Hippocampal formation (tissue), 2 donors: Measurements from ENCODE around the gene RNF32.
"Not testable (repeated sequence)": the region's sequence is repeated elsewhere in the genome, so short reads cannot be mapped to it uniquely, and the experiment has no call there.

ENCODE experiments used
- DNase-seq, 2 donors: peaks; one replicate each; lab custom pipeline; 2025; lab: John Stamatoyannopoulos, UW

RNF32 gene

DNA sequence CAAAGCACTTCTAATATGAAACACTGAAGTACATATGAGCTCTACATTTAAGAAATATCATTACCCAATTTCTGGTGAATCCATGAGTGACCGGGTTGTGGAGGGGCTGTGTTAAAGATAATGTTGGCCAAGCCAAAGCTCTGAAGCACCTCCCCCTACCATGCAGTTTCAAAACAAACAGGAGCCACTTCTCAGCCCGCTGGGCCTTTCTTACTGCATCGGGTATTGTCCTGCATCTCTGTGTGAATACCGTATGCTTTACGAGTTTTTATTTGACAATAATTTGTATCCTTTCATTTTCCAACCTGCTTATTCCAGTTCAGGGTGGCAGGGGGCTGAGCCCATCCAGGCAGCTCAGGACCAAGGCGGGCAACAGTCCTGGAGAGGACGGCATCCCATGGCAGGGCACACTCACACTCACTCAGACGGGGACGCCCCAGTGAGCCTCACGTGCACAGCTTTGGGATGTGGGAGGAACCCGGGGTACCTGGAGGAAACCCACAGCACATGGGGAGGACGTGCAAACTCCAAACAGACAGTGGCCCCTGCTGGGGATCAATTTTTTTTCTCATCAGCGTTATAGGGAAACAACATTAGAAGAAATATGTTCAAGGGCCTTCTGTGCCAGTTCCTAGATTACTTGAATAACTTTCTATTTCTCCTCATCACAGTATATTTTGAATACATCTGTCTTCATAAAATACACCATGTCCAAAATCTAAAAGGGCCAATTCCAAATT is 1.9 kb downstream of the RNF32 start:
- DNase-seq = no peak

DNA sequence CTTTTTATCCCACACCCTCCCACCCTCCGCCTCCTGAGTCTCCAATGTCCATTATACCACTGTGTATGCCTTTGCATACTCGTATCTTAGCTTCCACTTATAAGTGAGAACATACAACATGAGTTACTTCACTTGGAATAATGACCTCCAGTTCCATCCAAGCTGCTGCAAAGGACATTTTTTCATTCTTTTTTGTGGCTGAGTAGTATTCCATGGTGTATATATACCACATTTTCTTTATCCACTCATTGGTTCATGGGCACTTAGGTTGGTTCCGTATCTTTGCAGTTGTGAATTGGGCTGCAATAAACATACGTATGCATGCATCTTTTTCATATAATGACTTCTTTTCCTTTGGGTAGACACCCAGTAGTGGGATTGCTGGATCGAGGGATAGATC is 6.8 kb downstream of the RNF32 start:
- not testable (repeated sequence) for DNase-seq

DNA sequence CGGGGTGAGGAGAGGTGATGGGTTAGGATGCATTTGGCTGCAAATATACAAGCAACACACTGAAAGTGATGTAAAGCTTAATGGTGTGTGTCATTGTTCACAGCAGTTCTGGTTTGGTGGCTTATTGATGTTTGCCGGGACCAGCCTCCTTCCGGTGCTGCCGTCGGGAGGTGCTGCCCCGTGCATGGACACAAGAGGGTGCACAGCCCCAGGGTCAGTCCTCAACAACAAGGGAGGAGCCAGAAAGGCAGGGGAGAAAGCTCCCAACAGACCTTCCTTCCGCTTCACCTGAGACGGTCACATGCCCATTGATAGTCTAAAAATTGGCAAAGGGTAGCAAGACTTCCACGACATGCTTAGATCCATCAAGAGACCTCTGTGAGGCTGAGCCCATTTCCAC is 9.5 kb downstream of the RNF32 start:
- DNase-seq = no peak

DNA sequence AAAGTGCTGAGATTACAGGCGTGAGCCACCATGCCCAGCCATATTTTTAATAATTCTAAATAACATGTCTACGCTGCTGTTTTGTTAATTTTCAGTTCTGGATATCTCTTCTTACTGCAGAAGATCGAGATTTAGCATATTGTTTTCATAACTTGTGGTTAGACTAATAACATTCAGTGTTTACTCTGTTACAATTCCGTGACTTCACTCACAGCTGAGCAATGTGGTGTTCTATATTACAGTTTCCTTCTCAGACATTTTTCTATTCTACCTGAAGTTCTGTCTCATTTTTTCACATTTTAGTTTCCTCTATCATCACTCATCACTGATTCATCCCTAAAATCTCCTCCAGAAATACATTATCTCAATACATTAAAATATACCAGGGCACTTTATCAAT is 10.9 kb downstream of the RNF32 start:
- DNase-seq = no peak

DNA sequence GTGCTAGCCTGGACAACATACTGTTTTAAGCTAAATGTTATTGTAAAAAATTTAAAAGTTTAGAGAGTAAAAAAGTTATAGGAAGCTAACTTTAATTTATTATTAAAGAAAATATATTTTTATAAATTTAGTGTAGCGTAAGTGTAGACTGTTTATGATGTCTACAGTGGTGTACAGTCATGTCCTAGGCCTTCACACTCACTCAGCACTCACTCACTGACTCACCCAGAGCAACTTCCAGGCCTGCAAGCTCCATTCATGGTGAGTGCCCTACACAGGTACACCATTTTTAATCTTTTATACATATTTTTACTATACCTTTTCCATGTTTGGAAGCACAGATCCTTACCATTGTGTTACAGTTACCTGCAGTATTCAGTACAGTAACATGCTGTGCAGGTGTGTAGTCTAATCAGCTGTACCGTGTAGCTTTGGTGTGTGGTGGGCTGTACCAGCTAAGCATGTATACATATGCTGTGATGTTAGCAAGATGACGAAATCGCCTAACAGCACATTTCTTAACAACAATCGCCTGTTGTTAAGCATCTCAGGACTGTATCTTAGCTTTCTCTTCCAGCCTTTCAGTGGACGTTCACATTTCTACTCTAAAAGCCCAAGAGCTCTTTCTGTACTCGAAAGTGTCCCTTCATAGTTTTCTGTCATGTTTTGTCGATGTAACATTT is 12.5 kb downstream of the RNF32 start:
- no peak for DNase-seq

DNA sequence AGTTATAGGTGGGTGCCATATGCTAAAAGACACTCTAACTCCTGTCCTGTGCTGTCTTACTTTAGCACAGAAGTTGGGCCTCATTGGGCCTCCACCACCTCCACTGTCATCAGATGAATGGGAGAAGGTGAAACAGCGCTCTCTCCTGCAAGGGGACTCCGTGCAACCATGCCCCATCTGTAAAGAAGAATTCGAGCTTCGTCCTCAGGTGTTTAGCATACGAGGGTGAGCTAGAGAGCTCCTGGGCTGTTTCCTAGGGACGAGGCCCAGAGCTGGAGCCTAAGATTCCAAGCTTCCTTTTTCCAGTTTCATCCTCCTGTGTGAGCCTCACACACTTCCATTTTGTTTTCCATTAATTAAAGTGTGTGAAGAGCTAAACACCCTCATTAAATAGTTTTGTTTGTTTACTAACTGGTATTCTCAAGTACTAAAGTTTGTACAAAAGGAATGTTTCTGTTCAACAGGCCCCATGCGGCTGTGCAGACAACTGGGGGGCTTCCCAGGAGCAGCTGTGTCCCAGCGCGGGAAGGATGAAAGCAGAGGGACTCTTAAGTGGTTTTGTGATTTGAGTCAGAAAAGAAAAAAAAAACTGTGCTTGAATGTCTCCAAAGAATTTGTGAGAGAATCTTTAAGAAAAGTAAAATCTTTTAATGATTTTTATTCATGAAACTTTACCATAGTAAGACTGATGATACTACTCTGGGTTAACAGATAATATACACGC is 14.1 kb downstream of the RNF32 start:
- no peak for DNase-seq

DNA sequence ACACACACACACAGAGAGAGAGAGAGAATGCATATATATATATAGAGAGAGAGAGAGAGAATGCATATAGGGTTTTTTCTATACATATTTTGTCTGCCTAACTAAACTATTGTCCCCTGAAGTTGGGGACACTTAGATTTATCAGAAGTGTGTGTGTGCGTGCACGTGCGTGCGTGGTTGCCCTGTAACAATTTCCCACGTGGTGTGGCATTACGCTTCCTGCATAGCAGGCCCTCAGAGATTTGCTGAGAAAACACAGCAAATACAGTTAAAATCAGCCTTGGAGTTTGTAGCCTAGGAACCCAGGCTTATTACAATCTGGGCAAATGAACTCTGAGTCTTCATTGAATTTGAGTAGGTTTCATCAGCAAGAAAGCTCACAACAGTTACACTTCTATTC is 14.7 kb downstream of the RNF32 start:
- DNase-seq = no peak

DNA sequence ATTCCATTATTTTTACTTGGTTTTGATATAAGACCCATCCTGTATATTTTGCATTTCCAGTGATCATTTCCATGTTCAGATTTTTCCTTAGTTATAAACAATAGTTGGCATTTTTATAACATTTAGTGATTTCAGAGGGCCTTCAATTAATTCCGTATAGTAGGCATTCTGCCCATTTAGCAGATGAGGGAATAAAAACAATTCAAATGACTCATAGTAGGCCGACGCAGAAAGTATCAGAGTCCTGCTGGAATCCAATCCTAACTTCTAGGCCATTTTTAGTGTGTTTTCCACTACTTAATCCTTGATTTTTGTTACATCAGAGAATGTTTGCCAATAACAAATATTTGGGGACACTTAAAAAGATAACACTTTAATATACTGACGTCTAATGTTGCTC is 15.4 kb downstream of the RNF32 start:
- no peak for DNase-seq

DNA sequence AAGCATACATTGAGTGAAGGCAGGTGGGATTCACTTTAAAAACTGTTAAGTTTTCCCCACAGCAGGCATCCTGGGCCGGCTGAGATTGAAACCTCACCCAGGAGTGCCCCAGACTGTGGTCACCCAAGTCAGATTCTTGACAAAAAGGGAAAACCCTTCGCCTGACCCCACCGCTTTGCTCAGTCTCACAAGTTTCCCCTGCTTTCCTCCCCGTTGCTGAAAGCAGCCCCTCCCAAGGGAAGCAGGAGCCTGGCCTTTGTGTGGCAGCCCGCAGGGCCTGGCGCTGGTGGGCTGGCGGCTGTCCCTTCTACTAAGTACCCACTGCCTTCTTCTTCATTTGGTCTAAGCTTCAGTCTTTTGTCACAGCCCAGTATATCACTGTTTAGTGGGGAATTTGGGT is 16.0 kb downstream of the RNF32 start:
- DNase-seq = no peak

DNA sequence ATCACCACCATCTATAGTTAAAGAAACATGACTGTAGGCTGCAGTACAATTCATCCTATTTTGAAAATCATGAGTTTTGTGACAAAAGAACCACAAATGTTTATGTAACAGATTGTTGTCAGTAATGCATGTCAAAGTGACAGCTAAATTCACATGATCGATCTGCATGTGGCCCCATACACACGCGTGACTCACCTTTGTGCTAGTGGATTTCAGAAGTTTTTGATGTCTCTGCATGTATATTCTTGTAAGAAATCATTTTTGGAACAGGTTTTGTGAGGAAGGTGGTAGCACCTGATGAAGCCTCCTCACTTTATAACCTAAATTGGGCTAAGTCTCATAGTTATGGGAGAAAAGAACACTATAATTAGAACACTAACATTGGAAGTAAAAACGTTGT is 17.1 kb downstream of the RNF32 start:
- no peak for DNase-seq

DNA sequence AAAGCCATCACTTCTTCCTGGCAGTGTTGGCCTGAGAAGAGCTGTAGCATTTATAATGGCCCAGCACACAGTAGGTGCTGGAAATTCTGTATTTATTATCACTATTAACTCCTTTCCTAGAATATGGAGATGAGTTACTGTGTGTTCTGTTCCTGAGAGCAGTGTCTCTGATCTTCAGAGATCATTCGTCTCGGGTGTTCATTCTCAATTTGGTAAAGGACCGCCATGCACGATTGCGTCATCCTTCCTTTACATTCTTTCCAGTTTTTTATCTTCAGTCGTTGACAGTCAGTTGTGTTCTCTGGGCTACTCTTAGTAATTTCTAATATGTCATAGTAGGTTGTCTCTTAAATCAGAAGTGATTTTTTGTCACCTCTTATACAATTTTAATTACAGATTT is 18.6 kb downstream of the RNF32 start:
- no peak for DNase-seq

DNA sequence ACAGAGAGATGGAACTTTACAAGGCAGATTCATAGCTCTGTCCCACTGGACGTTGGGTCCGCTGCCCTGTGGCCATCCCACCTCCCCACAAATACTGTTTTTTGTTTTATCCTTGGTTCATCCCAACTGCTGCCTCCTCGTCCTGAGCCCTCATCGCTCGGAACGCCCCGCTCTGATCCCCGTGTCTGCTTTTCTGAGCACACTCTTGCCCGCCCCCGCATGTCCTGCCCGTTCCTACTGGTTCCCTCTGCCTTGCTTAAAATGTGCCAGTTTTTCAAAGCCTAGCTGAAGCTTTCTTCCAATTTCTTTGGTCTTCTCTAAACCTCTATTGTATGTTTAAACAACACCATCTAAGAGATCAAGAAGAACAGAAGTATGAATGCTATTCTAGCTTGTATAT is 19.4 kb downstream of the RNF32 start:
- DNase-seq = no peak

DNA sequence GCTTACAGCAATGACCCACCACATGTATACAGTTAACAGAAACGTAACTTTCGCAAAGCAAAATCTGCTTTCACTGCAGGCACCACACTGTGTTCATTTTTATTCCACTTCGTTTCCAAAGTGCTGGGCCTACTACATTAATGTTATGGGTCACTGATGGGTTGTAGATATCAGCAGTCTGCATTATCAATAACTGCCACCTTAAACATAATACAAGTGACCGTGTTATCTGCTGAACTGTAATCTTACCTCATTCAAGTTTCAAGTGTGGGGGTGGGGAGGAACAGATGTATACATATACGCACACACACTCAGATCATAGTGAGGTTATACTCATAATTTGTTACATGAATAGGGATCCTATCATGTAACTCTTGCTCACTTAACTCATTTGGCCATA is 21.1 kb downstream of the RNF32 start:
- DNase-seq = no peak

DNA sequence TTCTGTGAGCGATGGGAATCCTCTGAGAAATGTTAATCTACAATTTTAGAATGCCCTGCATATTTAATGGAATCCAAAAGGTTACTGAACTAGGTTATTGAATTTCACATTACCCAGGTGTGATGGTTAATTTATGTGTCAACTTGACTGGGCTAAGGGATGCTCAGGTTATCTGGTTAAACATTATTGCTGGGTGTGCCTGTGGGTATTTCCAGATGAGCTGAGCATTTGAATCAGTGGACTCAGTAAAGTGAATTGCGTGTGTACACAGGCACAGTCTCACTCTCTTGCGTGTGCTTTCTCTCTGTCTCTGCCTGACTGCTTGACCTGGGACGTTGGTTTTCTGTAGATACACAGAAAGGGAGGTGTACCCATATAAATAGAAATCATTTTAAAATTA is 21.7 kb downstream of the RNF32 start:
- DNase-seq = no peak

DNA sequence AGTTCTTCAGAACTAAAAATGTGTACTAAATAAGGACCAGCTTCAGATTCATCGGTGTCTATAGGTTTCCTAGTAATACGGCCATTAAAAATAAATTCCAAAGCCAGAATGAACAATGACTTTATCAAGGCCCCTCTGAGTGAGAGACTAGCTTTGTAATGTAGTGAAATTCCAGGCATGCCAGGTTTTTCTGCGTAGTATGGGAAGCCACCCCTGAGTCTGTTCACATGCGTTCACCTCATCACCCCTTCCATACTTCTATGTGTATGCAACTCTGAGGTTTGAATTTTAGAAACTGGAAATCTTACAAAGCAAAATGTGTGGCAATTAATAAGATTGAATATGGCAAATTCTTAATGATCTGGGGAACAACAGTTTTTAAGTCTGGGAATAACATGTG is 24.5 kb downstream of the RNF32 start:
- no peak for DNase-seq

DNA sequence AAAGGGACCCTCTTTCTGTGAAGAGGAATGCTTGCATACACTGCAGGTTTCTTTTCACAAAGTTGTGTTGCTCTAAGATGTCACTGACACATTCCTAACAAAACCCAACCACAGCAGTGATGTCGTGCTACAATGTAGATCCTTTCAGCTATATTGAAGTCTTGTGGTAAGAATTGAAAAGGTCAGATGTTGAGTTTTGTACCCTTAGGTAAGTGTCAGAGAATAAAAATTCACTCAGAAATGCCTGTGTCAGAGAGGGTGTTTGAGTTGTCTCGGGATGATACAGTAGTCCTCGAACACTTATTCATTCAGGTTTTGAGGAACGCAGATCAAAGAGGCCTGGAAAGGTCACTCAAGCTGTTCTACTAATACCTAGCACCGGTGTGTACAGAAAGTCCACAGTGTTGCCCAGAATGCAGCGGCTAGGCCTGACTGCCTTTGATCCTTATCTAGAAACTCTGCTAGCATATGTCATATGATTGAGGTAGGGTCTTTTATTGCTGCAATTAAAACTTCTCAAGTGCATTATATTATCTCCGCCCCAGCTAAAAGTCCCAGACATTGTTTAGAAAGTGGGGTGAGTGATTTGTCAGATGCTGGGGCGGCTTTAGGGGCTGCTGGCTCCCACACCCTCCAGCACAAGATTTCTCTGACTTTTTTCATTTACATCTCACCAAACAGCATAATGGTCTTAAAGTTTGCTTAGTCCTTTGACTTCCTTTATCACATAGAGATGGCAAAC is 26.0 kb downstream of the RNF32 start:
- DNase-seq = no peak

DNA sequence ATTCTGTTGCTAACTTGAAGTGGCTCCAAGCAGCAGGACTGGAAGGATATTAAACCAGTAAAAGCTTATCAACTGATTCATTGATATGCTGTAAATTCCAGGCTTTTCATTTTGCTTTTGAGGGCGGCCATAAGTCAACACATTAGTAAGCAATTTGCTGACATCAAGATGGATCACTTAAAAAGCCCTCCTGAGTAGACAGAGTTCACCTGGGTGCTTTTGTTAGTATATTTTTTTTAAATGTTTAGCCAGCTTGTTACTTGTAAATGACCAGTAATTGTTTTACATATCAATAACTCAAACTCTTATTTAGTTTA is 26.5 kb downstream of the RNF32 start:
- no peak for DNase-seq

DNA sequence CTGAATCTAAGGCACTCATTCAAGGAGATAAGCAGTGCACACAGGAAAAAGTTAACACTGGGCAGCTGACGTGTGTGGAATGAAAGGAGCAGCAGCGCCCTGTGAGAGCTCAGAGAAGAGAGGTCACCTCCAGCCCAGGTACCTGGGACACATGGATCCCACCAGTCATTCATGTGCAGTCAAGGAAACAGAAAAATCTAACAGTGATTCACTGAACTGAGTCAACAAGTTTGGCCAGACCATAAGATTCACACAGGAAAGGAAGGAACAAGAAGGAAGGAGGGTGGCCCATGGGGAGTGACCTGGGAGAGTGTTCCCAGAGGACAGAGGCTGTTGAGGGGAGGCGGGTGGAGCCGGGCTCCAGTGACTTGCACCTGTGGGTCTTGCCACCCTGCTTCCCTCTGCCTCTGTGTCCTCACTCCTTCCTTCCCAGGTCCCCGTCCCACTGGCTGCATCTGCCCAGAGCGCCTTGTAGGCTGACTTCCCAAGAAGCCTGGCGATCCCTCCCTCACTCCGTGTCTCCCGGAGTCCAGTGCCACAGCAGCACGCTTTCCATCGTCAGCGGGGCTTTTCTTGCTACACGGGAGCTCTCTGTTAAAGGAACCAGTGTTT is 27.7 kb downstream of the RNF32 start:
- no peak for DNase-seq

DNA sequence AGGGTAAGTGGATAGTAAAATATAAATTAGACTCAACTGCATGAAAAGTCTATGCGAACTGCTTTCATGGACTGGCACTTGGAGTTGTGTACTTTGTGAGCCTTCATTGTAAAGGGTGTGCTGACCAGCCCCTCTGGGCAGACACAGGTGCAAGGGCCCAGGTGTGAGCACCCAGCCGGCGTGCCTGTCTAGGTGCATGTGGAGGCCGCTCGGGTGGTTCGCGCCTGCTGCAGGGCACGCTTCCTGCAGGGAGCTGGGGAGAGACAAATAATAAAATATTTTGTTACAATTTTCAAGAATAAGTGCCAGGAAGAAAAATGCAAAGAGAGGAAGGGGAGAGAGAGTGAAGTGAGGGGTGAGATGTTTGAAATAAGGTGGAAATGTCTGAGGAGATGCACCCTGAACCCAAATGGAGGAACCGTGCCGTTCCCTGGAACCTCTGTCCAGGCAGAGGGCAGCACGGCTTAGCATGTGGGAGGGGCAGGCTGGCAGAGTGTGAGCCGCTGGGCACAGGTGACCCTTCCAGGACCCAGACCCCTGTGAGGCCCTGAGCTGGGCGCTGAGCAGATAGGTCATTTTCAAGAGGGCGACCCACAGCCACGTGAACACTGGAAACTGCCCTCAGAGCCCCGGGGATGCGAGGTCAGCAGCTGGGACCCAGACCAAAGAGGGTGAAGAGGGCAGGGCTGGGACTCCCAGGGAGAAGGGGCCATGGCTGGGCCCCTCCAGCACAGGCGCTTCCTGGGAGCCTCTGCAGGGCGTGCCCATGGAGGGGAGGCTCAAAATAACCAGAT is 28.7 kb downstream of the RNF32 start:
- no peak for DNase-seq

DNA sequence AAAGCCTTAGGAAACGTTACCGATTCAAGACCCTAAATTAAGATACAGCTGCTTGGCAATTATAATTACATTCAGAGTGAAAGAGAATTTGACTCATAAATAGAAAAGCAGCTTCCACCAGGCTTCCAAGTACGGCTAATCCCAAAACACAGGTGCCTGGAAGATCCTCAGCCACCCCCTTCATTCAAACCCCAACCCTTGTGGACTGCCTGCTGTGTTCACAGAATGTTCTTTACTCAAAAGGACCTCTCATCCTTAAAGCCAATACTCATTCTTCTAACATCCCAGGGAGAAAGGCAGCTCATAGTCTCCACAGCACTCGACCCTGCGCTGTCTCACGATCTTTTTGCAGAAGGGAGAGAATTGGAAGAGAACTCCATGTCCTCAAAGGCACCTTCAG is 32.9 kb downstream of the RNF32 start:
- DNase-seq = no peak

DNA sequence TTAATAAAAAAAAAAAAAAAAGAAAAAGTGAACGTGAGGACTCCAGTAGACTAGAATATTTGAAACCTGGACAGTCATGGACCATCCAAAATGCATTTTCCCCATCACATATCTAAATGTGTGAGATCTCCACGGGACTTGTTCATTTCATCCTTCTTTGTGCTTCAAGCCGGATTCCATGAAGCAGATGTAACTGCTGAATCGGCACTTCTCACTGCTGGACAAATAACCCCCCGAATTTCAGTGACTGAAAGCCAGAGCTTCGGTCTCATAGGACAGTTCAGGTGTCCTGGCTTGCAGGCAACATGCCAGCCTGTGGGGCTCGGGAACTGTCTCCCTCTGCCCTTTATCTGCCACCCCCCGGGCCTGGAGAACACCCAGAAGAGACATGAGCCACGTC is 33.3 kb downstream of the RNF32 start:
- DNase-seq = no peak
